ENCODE measurements around the gene SPAG16.

Gene SPAG16

GRCh38 chr2:213241817-213242216, 42.4 kb upstream of the SPAG16 start:
- TF ChIP-seq ARNTL (CRISPR knock-in tag; IDR thresholded peaks at IDR 0.05; ENCODE audit: borderline replicate concordance, low read depth): no peak
- TF ChIP-seq ISL1 (CRISPR knock-in tag; IDR thresholded peaks at IDR 0.05): no peak
- TF ChIP-seq ZFP3 (CRISPR knock-in tag; IDR thresholded peaks at IDR 0.05): no peak
- TF ChIP-seq ZNF565 (CRISPR knock-in tag; conservative IDR thresholded peaks at IDR 0.05; ENCODE audit: low read depth): no peak
- no peak for TF ChIP-seq TCF4 (CRISPR knock-in tag; IDR thresholded peaks at IDR 0.05; ENCODE audit: borderline replicate concordance)
- TF ChIP-seq PPARA (CRISPR knock-in tag; IDR thresholded peaks at IDR 0.05; ENCODE audit: borderline replicate concordance): no peak
- no peak for TF ChIP-seq POU6F1 (CRISPR knock-in tag; IDR thresholded peaks at IDR 0.05; ENCODE audit: borderline replicate concordance, low read depth)
- TF ChIP-seq CSRNP3 (CRISPR knock-in tag; IDR thresholded peaks at IDR 0.05): no peak
- no peak for TF ChIP-seq SNAI2 (CRISPR knock-in tag; IDR thresholded peaks at IDR 0.05)
- TF ChIP-seq ZNF8 (CRISPR knock-in tag; IDR thresholded peaks at IDR 0.05): no peak
- no peak for TF ChIP-seq TOX (CRISPR knock-in tag; IDR thresholded peaks at IDR 0.05; ENCODE audit: borderline replicate concordance)
- TF ChIP-seq RARB (CRISPR knock-in tag; IDR thresholded peaks at IDR 0.05): no peak
- TF ChIP-seq ESRRG (CRISPR knock-in tag; IDR thresholded peaks at IDR 0.05): no peak
- ATAC-seq: no peak

GRCh38 chr2:213242653-213243052, 41.6 kb upstream of the SPAG16 start:
- no peak for TF ChIP-seq ZNF565 (CRISPR knock-in tag; conservative IDR thresholded peaks at IDR 0.05; ENCODE audit: low read depth)
- TF ChIP-seq BACH2 (CRISPR knock-in tag; IDR thresholded peaks at IDR 0.05; ENCODE audit: borderline replicate concordance): no peak
- no peak for TF ChIP-seq ZC3H10 (CRISPR knock-in tag; IDR thresholded peaks at IDR 0.05)
- TF ChIP-seq TCF4 (CRISPR knock-in tag; IDR thresholded peaks at IDR 0.05; ENCODE audit: borderline replicate concordance): no peak
- TF ChIP-seq TSHZ2 (CRISPR knock-in tag; IDR thresholded peaks at IDR 0.05): no peak
- no peak for TF ChIP-seq CSDC2 (CRISPR knock-in tag; IDR thresholded peaks at IDR 0.05)
- TF ChIP-seq ISL1 (CRISPR knock-in tag; IDR thresholded peaks at IDR 0.05): no peak
- TF ChIP-seq ARNTL (CRISPR knock-in tag; IDR thresholded peaks at IDR 0.05; ENCODE audit: borderline replicate concordance, low read depth): no peak
- no peak for TF ChIP-seq ZFP30 (CRISPR knock-in tag; IDR thresholded peaks at IDR 0.05)
- no peak for TF ChIP-seq CREB5 (CRISPR knock-in tag; IDR thresholded peaks at IDR 0.05; ENCODE audit: low read depth)
- TF ChIP-seq ZNF8 (CRISPR knock-in tag; IDR thresholded peaks at IDR 0.05): no peak
- no peak for TF ChIP-seq RARB (CRISPR knock-in tag; IDR thresholded peaks at IDR 0.05)
- no peak for TF ChIP-seq ESRRG (CRISPR knock-in tag; IDR thresholded peaks at IDR 0.05)
- no peak for ATAC-seq

GRCh38 chr2:213243189-213244044, 40.8 kb upstream of the SPAG16 start:
- no peak for ATAC-seq
- no peak for TF ChIP-seq ARNTL (CRISPR knock-in tag; IDR thresholded peaks at IDR 0.05; ENCODE audit: borderline replicate concordance, low read depth)
- no peak for TF ChIP-seq ZNF70 (CRISPR knock-in tag; IDR thresholded peaks at IDR 0.05)
- no peak for TF ChIP-seq PPARA (CRISPR knock-in tag; IDR thresholded peaks at IDR 0.05; ENCODE audit: borderline replicate concordance)
- no peak for TF ChIP-seq SNAI2 (CRISPR knock-in tag; IDR thresholded peaks at IDR 0.05)
- no peak for TF ChIP-seq TOX (CRISPR knock-in tag; IDR thresholded peaks at IDR 0.05; ENCODE audit: borderline replicate concordance)
